RWPE2 (cell line): Measurements from ENCODE around the gene HTT.
A peak's percentile ranks its signal among the peaks of the same experiment; 100 is the strongest.

ENCODE experiments used
- ATAC-seq: fragments of 200-7000 bp; cut with Tn5 transposase; 3 replicates; pipeline ENCODE4 v1.9.1; 2021; ENCODE audit warnings: low read depth
- DNase-seq: peaks from one replicate; pipeline ENCODE4 v3.0.0-alpha.2; 2020; ENCODE audit warnings: low spot score
- H3K27ac ChIP-seq: fragments of 450-650 bp; 2 replicates; pipeline ENCODE4 v1.5.1; 2017; ENCODE audit warnings: mild to moderate bottlenecking; ENCODE audit not compliant: poor library complexity, severe bottlenecking
- H3K27me3 ChIP-seq: fragments of 250-450 bp; sonication (Bioruptor Pico); 2 replicates; pipeline ENCODE4 v1.5.1; 2021; ENCODE audit warnings: mild to moderate bottlenecking, moderate library complexity; ENCODE audit not compliant: insufficient read depth, poor library complexity, severe bottlenecking
- H3K36me3 ChIP-seq: fragments of 250-450 bp; sonication (Bioruptor Pico); 2 replicates; pipeline ENCODE4 v1.5.1; 2020; ENCODE audit warnings: low read depth, mild to moderate bottlenecking, moderate library complexity
- H3K4me1 ChIP-seq: fragments of 250-450 bp; sonication (Bioruptor Pico); 2 replicates; pipeline ENCODE4 v1.5.1; 2021; ENCODE audit warnings: mild to moderate bottlenecking, moderate library complexity; ENCODE audit not compliant: insufficient read depth, poor library complexity, severe bottlenecking
- H3K4me3 ChIP-seq: fragments of 250-450 bp; sonication (Bioruptor Pico); 2 replicates; pipeline ENCODE4 v1.5.1; 2021; ENCODE audit warnings: mild to moderate bottlenecking, moderate library complexity; ENCODE audit not compliant: severe bottlenecking
- H3K9me3 ChIP-seq: fragments of 250-450 bp; sonication (Bioruptor Pico); 2 replicates; pipeline ENCODE4 v1.5.1; 2021; ENCODE audit warnings: mild to moderate bottlenecking, moderate library complexity; ENCODE audit not compliant: severe bottlenecking
- CTCF ChIP-seq: fragments of 450-650 bp; IDR thresholded peaks from one replicate; pipeline ENCODE4 v1.5.1; 2017; ENCODE audit warnings: mild to moderate bottlenecking, moderate library complexity; ENCODE audit not compliant: poor library complexity, severe bottlenecking

HTT gene

DNA sequence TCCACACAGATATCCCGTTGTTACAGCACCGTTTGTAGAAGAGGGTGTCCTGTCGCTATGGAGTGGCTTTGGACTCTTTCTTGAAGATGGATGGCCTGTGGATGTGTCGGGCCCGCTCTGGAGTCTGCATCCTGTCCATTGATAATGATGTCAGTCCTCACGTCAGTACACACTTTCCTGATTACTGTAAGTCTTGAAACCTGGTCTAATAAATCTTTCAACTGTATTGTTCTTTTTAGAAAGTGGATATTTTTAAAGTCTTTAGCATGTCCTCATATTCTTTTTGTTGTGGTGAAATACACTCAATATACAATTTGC, 189.4 kb downstream of the HTT start:
- Histone ChIP-seq H3K27me3 (no peaks in the 10 kb centered on the region), H3K9me3 (no peaks in the 10 kb centered on the region), H3K36me3 (no peaks in the 10 kb centered on the region), H3K4me1 (no peaks in the 10 kb centered on the region), H3K4me3 (no peak overlapping the region), H3K27ac (no peak overlapping the region)
- no peak for ATAC-seq
- no peak for TF ChIP-seq CTCF
- DNase-seq: no peak

DNA sequence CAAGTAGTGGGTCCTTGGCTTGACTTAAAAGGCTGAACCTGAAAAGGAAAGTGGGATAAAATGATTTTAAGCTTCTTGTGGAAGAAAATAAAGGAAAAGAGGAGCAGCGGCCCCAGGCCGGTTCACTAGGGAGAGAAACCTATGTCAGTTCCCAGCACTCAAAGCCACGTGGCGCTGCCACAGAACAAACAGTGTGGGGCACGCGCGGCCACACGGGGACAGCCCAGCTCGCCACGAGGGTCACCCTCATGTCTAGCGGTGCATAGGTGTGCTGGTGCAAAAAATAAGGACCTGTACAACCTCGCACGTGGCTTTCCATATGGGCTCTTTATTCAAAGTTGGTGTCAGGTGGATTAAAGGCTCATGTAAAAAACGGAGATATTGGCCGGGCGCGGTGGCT, 191.6 kb downstream of the HTT start:
- no peak for ATAC-seq
- H3K36me3 ChIP-seq: no peaks in the 10 kb centered on the region
- no peaks in the 10 kb centered on the region for H3K4me1 ChIP-seq
- no peaks in the 10 kb centered on the region for H3K9me3 ChIP-seq
- TF ChIP-seq CTCF: no peak
- DNase-seq: no peak
- H3K27ac ChIP-seq: no peak overlapping the region
- H3K4me3 ChIP-seq: no peak overlapping the region
- H3K27me3 ChIP-seq: no peaks in the 10 kb centered on the region

DNA sequence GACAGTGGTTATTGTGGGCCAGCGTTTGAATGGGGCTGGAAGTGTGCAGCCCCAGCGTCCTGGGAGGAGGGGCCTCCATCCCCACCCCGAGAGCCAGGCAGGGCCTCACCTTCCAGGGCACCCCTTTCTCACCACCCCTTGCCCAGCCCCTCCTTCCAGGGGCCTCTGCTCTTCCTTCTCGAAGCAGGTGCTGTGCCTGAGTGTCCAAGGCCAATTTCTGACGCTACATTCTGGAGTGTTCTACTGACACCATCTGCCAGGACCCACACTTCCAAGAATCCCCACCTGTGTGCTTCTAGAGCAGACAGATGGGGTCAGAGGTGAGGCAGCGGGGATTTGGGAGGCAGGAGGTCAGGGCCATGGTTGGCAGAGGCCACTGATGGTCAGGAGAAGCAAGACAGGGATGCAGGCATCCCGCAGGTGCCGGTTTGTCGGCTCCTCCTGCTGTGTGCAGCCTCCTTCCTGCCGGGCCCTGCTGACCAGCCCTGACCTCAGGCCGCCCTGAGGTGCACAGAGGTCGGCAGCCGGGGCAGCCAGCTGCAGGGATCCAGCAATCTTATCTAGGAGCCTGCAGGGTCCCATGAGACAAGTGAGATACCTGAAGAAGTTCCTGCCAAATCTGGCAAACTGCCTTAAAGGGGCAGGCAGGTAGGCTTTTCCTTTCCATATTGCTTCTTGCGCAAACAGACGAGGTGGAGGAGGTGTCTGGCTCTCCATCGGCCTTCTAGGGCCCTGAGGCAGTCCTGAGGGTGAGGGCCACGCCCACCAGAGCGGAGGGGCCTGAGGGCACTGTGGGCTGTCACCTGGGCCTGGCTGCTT, 193.3 kb downstream of the HTT start:
- no peaks in the 10 kb centered on the region for H3K9me3 ChIP-seq
- no peak for DNase-seq
- H3K4me1 ChIP-seq: no peaks in the 10 kb centered on the region
- ATAC-seq: peak; percentile 19; the same call in 1 of the 3 replicates
- no peak for TF ChIP-seq CTCF
- H3K27ac ChIP-seq: no peak overlapping the region
- H3K36me3 ChIP-seq: no peaks in the 10 kb centered on the region
- peaks cover 3% of the 10 kb centered on the region for H3K27me3 ChIP-seq
- H3K4me3 ChIP-seq: no peak overlapping the region

GRCh38 chr4:3268395-3269104, 194.1 kb downstream of the HTT start:
- DNase-seq (no peak), ATAC-seq (no peak)
- no peak for TF ChIP-seq CTCF
- H3K36me3 ChIP-seq: no peaks in the 10 kb centered on the region
- no peak overlapping the region for H3K4me3 ChIP-seq
- H3K27ac ChIP-seq: no peak overlapping the region
- H3K9me3 ChIP-seq: no peaks in the 10 kb centered on the region
- H3K4me1 ChIP-seq: no peaks in the 10 kb centered on the region
- H3K27me3 ChIP-seq: peaks cover 3% of the 10 kb centered on the region
